H1 (cell line): Measurements from ENCODE around the gene RABGGTA. TPM values are rescaled to one million over a fixed set of nuclear protein-coding genes. Genes with fewer than 3 reads are reported as not detected.

Experiments used
- CTCF ChIA-PET: fragments of 300-600 bp; sonication (Branson Sonifier 250); formaldehyde crosslinking; loops from one replicate; lab custom pipeline; 2021; ENCODE audit not compliant: partially characterized antibody; lab: Charles Lee
- POLR2A ChIA-PET: fragments of 300-600 bp; sonication (Branson Sonifier 250); formaldehyde crosslinking; loops from one replicate; lab custom pipeline; 2021; ENCODE audit warnings: inconsistent platforms; ENCODE audit not compliant: partially characterized antibody; lab: Charles Lee
- DNase-seq, 2 experiments: peaks; one replicate each; pipeline versions ENCODE4 v3.0.0 to v3.0.0-alpha.2; 2010 to 2022; ENCODE audit warnings: low spot score in 2 of 2, low read depth in 1 of 2, mixed read lengths in 1 of 2
- FAIRE-seq: peaks from 2 replicates; lab custom pipeline; 2011; peaks lifted over from hg19 to GRCh38; lab: Jason Lieb, UNC
- H2AFZ ChIP-seq: 2 replicates; pipeline ENCODE4 v1.8.1; 2012; ENCODE audit warnings: low read length, inconsistent platforms
- H2AK5ac ChIP-seq: 2 replicates; pipeline ENCODE4 v1.6.1; 2013; ENCODE audit warnings: low read depth, low read length
- H2BK120ac ChIP-seq: replicated peaks from 2 replicates; pipeline ENCODE3; 2013; ENCODE audit warnings: low read depth, low read length, inconsistent platforms
- H2BK12ac ChIP-seq: 2 replicates; pipeline ENCODE4 v1.6.1; 2013; ENCODE audit warnings: low read depth, low read length
- H2BK15ac ChIP-seq: 2 replicates; pipeline ENCODE4 v1.6.1; 2013; ENCODE audit warnings: low read length
- H2BK20ac ChIP-seq: 2 replicates; pipeline ENCODE4 v1.6.1; 2013; ENCODE audit warnings: low read length
- H2BK5ac ChIP-seq: 2 replicates; pipeline ENCODE4 v1.6.1; 2013; ENCODE audit warnings: low read depth, low read length
- H3K14ac ChIP-seq: 2 replicates; pipeline ENCODE4 v1.6.1; 2013; ENCODE audit warnings: inconsistent platforms; ENCODE audit not compliant: insufficient read length
- H3K18ac ChIP-seq: 2 replicates; pipeline ENCODE4 v1.6.1; 2013; ENCODE audit warnings: low read length; ENCODE audit errors: extremely low read depth
- H3K23ac ChIP-seq: 2 replicates; pipeline ENCODE4 v1.6.1; 2013; ENCODE audit warnings: inconsistent platforms; ENCODE audit not compliant: insufficient read length
- H3K23me2 ChIP-seq: 2 replicates; pipeline ENCODE4 v1.6.1; 2013; ENCODE audit warnings: low read depth, low read length
- H3K27ac ChIP-seq: 2 replicates; pipeline ENCODE4 v1.6.1; 2011; ENCODE audit warnings: low read depth, low read length, inconsistent platforms
- H3K27me3 ChIP-seq, 4 experiments: replicated peaks in 1 of 4; 1 replicate in 1 of 4; 2 replicates in 3 of 4; pipeline versions ENCODE4 v1.6.1 to v1.8.1; 2011 to 2013; ENCODE audit warnings: low read length in 3 of 4, mild to moderate bottlenecking in 3 of 4, inconsistent platforms in 2 of 4, mixed read lengths in 2 of 4, moderate library complexity in 1 of 4; ENCODE audit not compliant: control insufficient read depth in 3 of 4, insufficient read depth in 3 of 4; ENCODE audit errors: extremely low read depth in 1 of 4
- H3K36me3 ChIP-seq, 4 experiments: 2 replicates each; pipeline versions ENCODE4 v1.6.1 to v1.8.1; 2011 to 2013; ENCODE audit warnings: mild to moderate bottlenecking in 4 of 4, low read length in 3 of 4, moderate library complexity in 2 of 4, control low read depth in 1 of 4, inconsistent platforms in 1 of 4; ENCODE audit not compliant: insufficient read depth in 4 of 4, control insufficient read depth in 2 of 4
- H3K4ac ChIP-seq: replicated peaks from 2 replicates; pipeline ENCODE3; 2013; ENCODE audit warnings: low read length, low read depth, mixed read lengths, inconsistent platforms; ENCODE audit not compliant: insufficient read length
- H3K4me1 ChIP-seq, 4 experiments: replicated peaks in 1 of 4; 1 replicate in 1 of 4; 2 replicates in 3 of 4; pipeline versions ENCODE4 v1.6.1 to v1.8.1; 2011 to 2013; ENCODE audit warnings: low read length in 3 of 4, inconsistent platforms in 2 of 4, mixed read lengths in 1 of 4; ENCODE audit not compliant: insufficient read depth in 4 of 4, control insufficient read depth in 3 of 4
- H3K4me2 ChIP-seq, 2 experiments: 2 replicates each; pipeline versions ENCODE4 v1.6.1 to v1.8.1; 2011 to 2013; ENCODE audit warnings: low read depth in 2 of 2, low read length in 2 of 2, control low read depth in 1 of 2, inconsistent platforms in 1 of 2, mild to moderate bottlenecking in 1 of 2; ENCODE audit not compliant: insufficient read depth in 1 of 2
- H3K4me3 ChIP-seq, 4 experiments: fragments of 200-600, 300-600 bp in 1 of 4; sonication (generic), shearing (Covaris generic), sonication (Bioruptor Twin) in 1 of 4; 2 replicates each; pipeline versions ENCODE4 v1.5.1 to v1.8.1; 2011 to 2016; ENCODE audit warnings: low read length in 4 of 4, low read depth in 3 of 4, control low read depth in 2 of 4, inconsistent platforms in 2 of 4, mild to moderate bottlenecking in 2 of 4, mixed read lengths in 1 of 4, moderate library complexity in 1 of 4; ENCODE audit not compliant: insufficient read depth in 2 of 4; ENCODE audit errors: extremely low read depth in 1 of 4
- H3K56ac ChIP-seq: replicated peaks from 2 replicates; pipeline ENCODE3; 2013; ENCODE audit warnings: low read depth, mild to moderate bottlenecking, mixed read lengths, low read length, inconsistent platforms; ENCODE audit not compliant: insufficient read length
- H3K79me1 ChIP-seq: 2 replicates; pipeline ENCODE4 v1.6.1; 2013; ENCODE audit warnings: low read depth, low read length, control low read depth
- H3K79me2 ChIP-seq, 2 experiments: 2 replicates each; pipeline versions ENCODE4 v1.6.1 to v1.8.1; 2012 to 2013; ENCODE audit warnings: low read length in 2 of 2, mild to moderate bottlenecking in 2 of 2, inconsistent platforms in 1 of 2; ENCODE audit not compliant: insufficient read depth in 2 of 2, control insufficient read depth in 1 of 2
- H3K9ac ChIP-seq, 4 experiments: replicated peaks in 1 of 4; 1 replicate in 1 of 4; 2 replicates in 3 of 4; pipeline versions ENCODE4 v1.6.1 to v1.8.1; 2011 to 2013; ENCODE audit warnings: low read depth in 3 of 4, low read length in 3 of 4, control low read depth in 2 of 4, mild to moderate bottlenecking in 2 of 4, moderate library complexity in 2 of 4, inconsistent platforms in 1 of 4; ENCODE audit errors: extremely low read depth in 1 of 4
- H3K9me3 ChIP-seq, 2 experiments: 2 replicates each; pipeline versions ENCODE4 v1.6.1 to v1.8.1; 2012 to 2013; ENCODE audit warnings: mild to moderate bottlenecking in 2 of 2, moderate library complexity in 2 of 2, control low read depth in 1 of 2, inconsistent platforms in 1 of 2, low read depth in 1 of 2, low read length in 1 of 2, mixed read lengths in 1 of 2; ENCODE audit not compliant: insufficient read depth in 2 of 2
- H4K20me1 ChIP-seq, 2 experiments: replicated peaks in 1 of 2; 2 replicates each; pipeline versions ENCODE3 to v1.8.1; 2011 to 2013; ENCODE audit warnings: inconsistent platforms in 2 of 2, low read length in 2 of 2, mild to moderate bottlenecking in 1 of 2; ENCODE audit not compliant: insufficient read depth in 2 of 2, control insufficient read depth in 1 of 2
- H4K5ac ChIP-seq: 2 replicates; pipeline ENCODE4 v1.6.1; 2013; ENCODE audit warnings: low read length, low read depth, mixed read lengths, inconsistent platforms; ENCODE audit not compliant: insufficient read length
- H4K8ac ChIP-seq: 2 replicates; pipeline ENCODE4 v1.8.0; 2013; ENCODE audit warnings: mild to moderate bottlenecking, moderate library complexity, low read length, inconsistent platforms; ENCODE audit not compliant: insufficient read depth; ENCODE audit errors: extremely low read depth
- H4K91ac ChIP-seq: replicated peaks from 2 replicates; pipeline ENCODE3; 2013; ENCODE audit warnings: low read length, mixed read lengths, inconsistent platforms; ENCODE audit not compliant: insufficient read length
- CBX5 ChIP-seq: fragments of 300-800, 300-1000 bp; sonication (generic); IDR thresholded peaks from 2 replicates; pipeline ENCODE4 v1.7.1; 2016; ENCODE audit warnings: antibody characterized with exemption, low read length, low read depth
- CEBPB ChIP-seq: IDR thresholded peaks from 2 replicates; pipeline ENCODE4 v1.6.1; 2012; ENCODE audit warnings: low read depth, low read length
- CHD2 ChIP-seq: IDR thresholded peaks from 2 replicates; pipeline ENCODE4 v1.6.1; 2012; ENCODE audit warnings: low read length, improper control_type of control experiment
- CTBP2 ChIP-seq: IDR thresholded peaks from 2 replicates; pipeline ENCODE4 v1.7.0; 2011; ENCODE audit warnings: borderline replicate concordance, mild to moderate bottlenecking, moderate library complexity, mixed read lengths, low read length; ENCODE audit not compliant: insufficient read depth, insufficient read length
- GABPA ChIP-seq: IDR thresholded peaks from 2 replicates; pipeline ENCODE4 v1.6.1; 2011; ENCODE audit warnings: mild to moderate bottlenecking, low read length, moderate library complexity, borderline replicate concordance; ENCODE audit not compliant: insufficient read depth
- HDAC2 ChIP-seq, 2 experiments: fragments of 300-600 bp in 1 of 2; sonication (generic) in 1 of 2; IDR thresholded peaks; 2 replicates each; pipeline ENCODE4 v1.6.1; 2011 to 2012; ENCODE audit warnings: low read depth in 2 of 2, low read length in 2 of 2, mild to moderate bottlenecking in 2 of 2, moderate library complexity in 2 of 2, borderline replicate concordance in 1 of 2, inconsistent platforms in 1 of 2
- PHF8 ChIP-seq: fragments of 200-600 bp; sonication (generic); conservative IDR thresholded peaks from 2 replicates; pipeline ENCODE4 v1.7.1; 2012; ENCODE audit warnings: low read depth, mild to moderate bottlenecking, inconsistent platforms, low read length, moderate library complexity
- SP4 ChIP-seq: IDR thresholded peaks from 2 replicates; pipeline ENCODE4 v1.6.1; 2012; ENCODE audit warnings: low read length, inconsistent platforms
- WGBS, 2 experiments: shearing (Covaris generic) in 1 of 2; methylation state at CpG; one replicate each; pipeline versions ENCODE4 v1.1.6 to v1.1.7; 2013 to 2015; ENCODE audit warnings: low lambda C conversion rate in 2 of 2, mixed read lengths in 2 of 2, inconsistent platforms in 1 of 2, low coverage in 1 of 2, missing lambda C conversion rate in 1 of 2; ENCODE audit not compliant: insufficient replicate concordance in 2 of 2, insufficient coverage in 1 of 2, insufficient read length in 1 of 2; ENCODE audit errors: extremely low coverage in 1 of 2, missing lambda C conversion rate in 1 of 2; 5-methylcytosine and 5-hydroxymethylcytosine counted together
- polyA plus RNA-seq, 7 experiments: library from polyadenylated mRNA; depleted of rRNA in 3 of 7; stranded (reverse) in 5 of 7; unstranded in 2 of 7; fragments of >200 nt in 5 of 7; fragments of 200-250 nt in 2 of 7; gene quantifications; 1 replicate in 5 of 7; 2 replicates in 1 of 7; 4 replicates in 1 of 7; pipeline versions ENCODE4 v1.2.1 to v1.2.3, GENCODE V29; 2011 to 2013; ENCODE audit warnings: missing spikeins in 2 of 7, mixed read lengths in 2 of 7
- total RNA-seq: library from RNA; stranded (reverse); fragmentation: NEBNext Ultra II Directional; extraction: Animal tissue kit (Norgen Biotek cat#: 25700); gene quantifications from 2 replicates; pipeline ENCODE4 v1.2.1, GENCODE V29; 2021
- TF ChIP-seq, protein P1 (sequence below), 3 experiments: IDR thresholded peaks; 1 replicate in 2 of 3; 2 replicates in 1 of 3; pipeline versions ENCODE4 v1.5.1 to v1.6.1; 2011; ENCODE audit warnings: low read length in 3 of 3, mild to moderate bottlenecking in 3 of 3, inconsistent platforms in 2 of 3, low read depth in 1 of 3, moderate library complexity in 1 of 3; ENCODE audit not compliant: insufficient read depth in 1 of 3; ENCODE audit errors: control extremely low read depth in 1 of 3

RABGGTA gene
- total and polyA plus RNA-seq, 2 of the 8 experiments (the other 6 are each of a cell fraction or from before 2014, with no cell fraction given) = 16.0 to 49.8 TPM

DNA sequence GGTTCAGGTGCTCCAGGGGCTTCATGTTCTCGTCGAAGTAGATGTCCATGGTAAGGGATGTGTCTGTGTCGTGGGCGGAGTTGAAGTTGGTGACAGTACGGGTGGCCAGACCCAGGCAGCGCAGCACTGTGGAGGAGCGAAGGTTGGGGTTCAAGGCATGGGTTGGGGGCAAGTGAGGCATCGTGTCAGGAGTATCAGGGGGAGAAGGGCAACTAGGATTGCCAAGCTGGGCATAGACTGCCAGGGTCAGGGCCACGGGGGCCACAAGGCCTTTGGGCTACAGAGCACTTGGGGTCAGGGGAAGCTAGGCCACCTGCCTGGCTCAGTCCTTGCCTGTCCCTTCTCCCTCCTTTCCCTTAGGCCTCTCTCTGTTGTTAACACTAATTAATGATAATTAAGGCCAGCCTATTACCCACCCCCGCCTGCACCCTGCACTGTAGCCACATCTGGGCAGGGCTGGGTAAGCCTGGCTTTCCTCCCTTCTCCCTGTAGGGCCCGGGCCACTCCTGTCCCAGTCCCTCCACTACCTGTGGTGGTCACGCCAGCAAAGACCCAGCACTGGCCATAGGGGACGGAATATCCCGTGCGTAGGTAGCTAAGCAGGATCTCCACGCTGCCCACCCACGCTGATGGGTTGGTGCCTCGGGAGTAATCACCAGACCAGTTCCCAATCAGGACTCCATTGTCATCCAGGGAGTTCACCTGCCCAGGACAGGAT, 12.7 kb downstream of the RABGGTA start:
- H2BK5ac ChIP-seq = no peak overlapping the region
- no peaks in the 10 kb centered on the region for H3K36me3 ChIP-seq
- H3K56ac ChIP-seq = no peak overlapping the region
- H4K91ac ChIP-seq = no peak overlapping the region
- H2BK12ac ChIP-seq = 0 out of 2 replicates have a peak overlapping the region, but pooled peaks have one; percentile 9
- peaks cover 0 to 2% of the 10 kb centered on the region in 2 experiments for H4K20me1 ChIP-seq
- no peaks in the 10 kb centered on the region; a peak in 1 of 7 replicates for H3K27me3 ChIP-seq
- FAIRE-seq = no peak
- no peaks in the 10 kb centered on the region for H3K23me2 ChIP-seq
- H3K9me3 ChIP-seq = no peaks in the 10 kb centered on the region
- no peak overlapping the region for H3K27ac ChIP-seq
- no peak overlapping the region for H3K4ac ChIP-seq
- no peak overlapping the region for H2BK20ac ChIP-seq
- no peak overlapping the region for H3K9ac ChIP-seq
- no peak overlapping the region for H4K5ac ChIP-seq
- H2BK120ac ChIP-seq = no peak overlapping the region
- H4K8ac ChIP-seq = peak overlapping the region; percentile 80
- H2BK15ac ChIP-seq = no peak overlapping the region
- H3K14ac ChIP-seq = no peak overlapping the region
- no peaks in the 10 kb centered on the region for H3K79me1 ChIP-seq
- no peak overlapping the region for H3K4me3 ChIP-seq
- peaks cover 0 to 2% (median 0%) of the 10 kb centered on the region in 4 experiments; a peak in 1 of 7 replicates for H3K4me1 ChIP-seq
- TF ChIP-seq CHD2 (no peak), CBX5 (no peak), SP4 (no peak), HDAC2 (IDR thresholded peaks at IDR 0.05; ENCODE audit: borderline replicate concordance in 1 of 2, low read depth in 2 of 2, low read length in 2 of 2) (no peak), GABPA (no peak), CTBP2 (no peak), PHF8 (no peak), CEBPB (no peak)
- TF ChIP-seq, protein P1, sequence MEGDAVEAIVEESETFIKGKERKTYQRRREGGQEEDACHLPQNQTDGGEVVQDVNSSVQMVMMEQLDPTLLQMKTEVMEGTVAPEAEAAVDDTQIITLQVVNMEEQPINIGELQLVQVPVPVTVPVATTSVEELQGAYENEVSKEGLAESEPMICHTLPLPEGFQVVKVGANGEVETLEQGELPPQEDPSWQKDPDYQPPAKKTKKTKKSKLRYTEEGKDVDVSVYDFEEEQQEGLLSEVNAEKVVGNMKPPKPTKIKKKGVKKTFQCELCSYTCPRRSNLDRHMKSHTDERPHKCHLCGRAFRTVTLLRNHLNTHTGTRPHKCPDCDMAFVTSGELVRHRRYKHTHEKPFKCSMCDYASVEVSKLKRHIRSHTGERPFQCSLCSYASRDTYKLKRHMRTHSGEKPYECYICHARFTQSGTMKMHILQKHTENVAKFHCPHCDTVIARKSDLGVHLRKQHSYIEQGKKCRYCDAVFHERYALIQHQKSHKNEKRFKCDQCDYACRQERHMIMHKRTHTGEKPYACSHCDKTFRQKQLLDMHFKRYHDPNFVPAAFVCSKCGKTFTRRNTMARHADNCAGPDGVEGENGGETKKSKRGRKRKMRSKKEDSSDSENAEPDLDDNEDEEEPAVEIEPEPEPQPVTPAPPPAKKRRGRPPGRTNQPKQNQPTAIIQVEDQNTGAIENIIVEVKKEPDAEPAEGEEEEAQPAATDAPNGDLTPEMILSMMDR (IDR thresholded peaks at IDR 0.05; ENCODE audit: control extremely low read depth in 1 of 3, insufficient read depth in 1 of 3, low read depth in 1 of 3, low read length in 3 of 3) = no peak
- no peak overlapping the region for H2AK5ac ChIP-seq
- 88% methylated on average over 18 of the region's 18 CpGs; no CpG with 5 or more reads in 1 of the 2 experiments for WGBS, 2 experiments
- no peak overlapping the region for H3K23ac ChIP-seq
- CTCF ChIA-PET = interaction anchor here (0.5 to 3.6 kb wide), 8 partner anchors 12 to 1446 kb away, joined by 3 to 14 read pairs (median 6); partner anchors contain the start of genes CIDEB, RABGGTA and TINF2
- POLR2A ChIA-PET = interaction anchor here (0.7 to 3.9 kb wide), 7 partner anchors 8 to 56 kb away, joined by 3 to 14 read pairs (median 4); partner anchors contain the start of gene RABGGTA
- no peaks in the 10 kb centered on the region for H3K79me2 ChIP-seq
- no peak overlapping the region for H2AFZ ChIP-seq
- H3K18ac ChIP-seq = no peak overlapping the region
- no peak for DNase-seq
- no peak overlapping the region for H3K4me2 ChIP-seq
